OCI-LY3 (cell line): ENCODE results near the gene MTHFSD.
A peak's percentile ranks its signal among the peaks of the same experiment; 100 is the strongest.

Experiments
- H2AFZ ChIP-seq: fragments of 200-600, 300-600 bp; shearing (Covaris generic); 2 replicates; pipeline ENCODE4 v1.6.0; 2014; ENCODE audit warnings: antibody characterized with exemption, low read depth, low read length
- H3K27ac ChIP-seq: fragments of 200-600, 300-600 bp; sonication (generic); 2 replicates; pipeline ENCODE4 v1.5.1; 2014; ENCODE audit warnings: mild to moderate bottlenecking, low read length, moderate library complexity, mixed read lengths
- H3K27me3 ChIP-seq: fragments of 200-600, 300-600 bp; sonication (generic); 2 replicates; pipeline ENCODE4 v1.6.1; 2014; ENCODE audit warnings: low read depth, low read length, mixed read lengths
- H3K36me3 ChIP-seq: fragments of 200-600, 300-600 bp; sonication (generic); replicated peaks from 2 replicates; pipeline ENCODE3; 2014; ENCODE audit warnings: low read depth, low read length, mixed read lengths
- H3K4me1 ChIP-seq: fragments of 300-600, 200-600 bp; sonication (generic); 2 replicates; pipeline ENCODE4 v1.6.1; 2014; ENCODE audit warnings: low read length, mixed read lengths
- H3K4me2 ChIP-seq: fragments of 200-600, 300-600 bp; sonication (generic); 2 replicates; pipeline ENCODE4 v1.6.1; 2014; ENCODE audit warnings: low read length, mixed read lengths
- H3K4me3 ChIP-seq: fragments of 300-600, 200-600 bp; sonication (generic); 2 replicates; pipeline ENCODE4 v1.5.1; 2014; ENCODE audit warnings: antibody characterized with exemption, mild to moderate bottlenecking, low read length, moderate library complexity
- H3K79me2 ChIP-seq: fragments of 300-600, 200-600 bp; shearing (Covaris generic); 2 replicates; pipeline ENCODE4 v1.6.1; 2014; ENCODE audit warnings: mild to moderate bottlenecking, low read length, mixed read lengths
- H3K9ac ChIP-seq: fragments of 300-600, 200-600 bp; shearing (Covaris generic); 2 replicates; pipeline ENCODE4 v1.6.0; 2014; ENCODE audit warnings: mild to moderate bottlenecking, low read length, moderate library complexity
- H3K9me3 ChIP-seq: fragments of 200-600, 300-600 bp; shearing (Covaris generic); 2 replicates; pipeline ENCODE4 v1.6.1; 2014; ENCODE audit warnings: low read length, mixed read lengths; ENCODE audit not compliant: insufficient read depth
- H4K20me1 ChIP-seq: fragments of 200-600, 300-600 bp; sonication (generic); 2 replicates; pipeline ENCODE4 v1.6.1; 2016; ENCODE audit warnings: low read length, mixed read lengths; ENCODE audit not compliant: insufficient read depth
- CTCF ChIP-seq: fragments of 200-600, 300-600 bp; sonication (generic); IDR thresholded peaks from 2 replicates; pipeline ENCODE4 v1.5.1; 2014; ENCODE audit warnings: antibody characterized with exemption, low read length, low read depth
- EZH2phosphoT487 ChIP-seq: fragments of 200-600 bp; shearing (Covaris generic); IDR thresholded peaks from 2 replicates; pipeline ENCODE4 v1.6.1; 2018; ENCODE audit warnings: antibody characterized with exemption, mixed run types, low read depth

MTHFSD gene

DNA sequence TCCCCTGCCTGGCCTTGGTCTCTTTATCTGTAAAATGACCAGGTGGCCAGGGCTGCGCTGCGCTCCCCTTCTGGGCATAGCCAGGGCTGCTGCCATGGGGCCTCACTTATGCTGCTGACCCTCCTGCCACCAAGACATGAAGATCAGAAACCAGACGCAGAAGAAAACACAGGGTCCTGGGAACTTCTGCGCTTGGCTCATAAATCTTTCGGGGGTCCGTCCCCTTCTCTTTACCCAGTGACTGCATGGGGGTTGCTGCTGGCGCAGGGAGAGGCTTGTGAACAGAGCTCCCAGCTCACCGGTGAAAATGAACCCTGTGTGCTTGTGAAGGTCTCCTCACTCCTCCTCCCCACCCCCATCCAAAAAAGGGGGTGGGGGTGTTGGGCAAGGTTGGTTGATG, 17.6 kb upstream of the MTHFSD start:
- no peaks in the 10 kb centered on the region for H3K79me2 ChIP-seq

GRCh38 chr16:86572041-86572521, 17.0 kb upstream of the MTHFSD start:
- Histone ChIP-seq H3K4me2 (no peak overlapping the region), H3K9me3 (no peaks in the 10 kb centered on the region), H2AFZ (no peak overlapping the region), H3K27me3 (no peaks in the 10 kb centered on the region), H3K79me2 (no peaks in the 10 kb centered on the region), H3K9ac (no peak overlapping the region), H3K4me3 (no peak overlapping the region), H4K20me1 (no peaks in the 10 kb centered on the region), H3K36me3 (no peaks in the 10 kb centered on the region), H3K4me1 (no peaks in the 10 kb centered on the region), H3K27ac (no peak overlapping the region)
- TF ChIP-seq EZH2phosphoT487 (no peak), CTCF (no peak)

More for the DNA sequence above, 17.6 kb upstream of the MTHFSD start:
- no peaks in the 10 kb centered on the region for H4K20me1 ChIP-seq
- H3K27me3 ChIP-seq = no peaks in the 10 kb centered on the region
- H3K4me3 ChIP-seq = no peak overlapping the region
- no peaks in the 10 kb centered on the region for H3K36me3 ChIP-seq
- H3K27ac ChIP-seq = no peak overlapping the region
- TF ChIP-seq EZH2phosphoT487 (no peak), CTCF (no peak)
- no peaks in the 10 kb centered on the region for H3K9me3 ChIP-seq
- H2AFZ ChIP-seq = no peak overlapping the region
- no peak overlapping the region for H3K4me2 ChIP-seq
- H3K9ac ChIP-seq = no peak overlapping the region
- no peaks in the 10 kb centered on the region for H3K4me1 ChIP-seq

- Histone ChIP-seq H3K9me3 (no peaks in the 10 kb centered on the region), H3K9ac (no peak overlapping the region), H3K4me1 (no peaks in the 10 kb centered on the region), H3K27ac (no peak overlapping the region), H2AFZ (no peak overlapping the region), H3K4me3 (no peak overlapping the region), H4K20me1 (no peaks in the 10 kb centered on the region), H3K4me2 (no peak overlapping the region), H3K79me2 (no peaks in the 10 kb centered on the region), H3K36me3 (no peaks in the 10 kb centered on the region), H3K27me3 (no peaks in the 10 kb centered on the region)
- TF ChIP-seq EZH2phosphoT487 (no peak), CTCF (no peak)
These were observed 16.5 kb upstream of the MTHFSD start for GRCh38 chr16:86571530-86571915.

DNA sequence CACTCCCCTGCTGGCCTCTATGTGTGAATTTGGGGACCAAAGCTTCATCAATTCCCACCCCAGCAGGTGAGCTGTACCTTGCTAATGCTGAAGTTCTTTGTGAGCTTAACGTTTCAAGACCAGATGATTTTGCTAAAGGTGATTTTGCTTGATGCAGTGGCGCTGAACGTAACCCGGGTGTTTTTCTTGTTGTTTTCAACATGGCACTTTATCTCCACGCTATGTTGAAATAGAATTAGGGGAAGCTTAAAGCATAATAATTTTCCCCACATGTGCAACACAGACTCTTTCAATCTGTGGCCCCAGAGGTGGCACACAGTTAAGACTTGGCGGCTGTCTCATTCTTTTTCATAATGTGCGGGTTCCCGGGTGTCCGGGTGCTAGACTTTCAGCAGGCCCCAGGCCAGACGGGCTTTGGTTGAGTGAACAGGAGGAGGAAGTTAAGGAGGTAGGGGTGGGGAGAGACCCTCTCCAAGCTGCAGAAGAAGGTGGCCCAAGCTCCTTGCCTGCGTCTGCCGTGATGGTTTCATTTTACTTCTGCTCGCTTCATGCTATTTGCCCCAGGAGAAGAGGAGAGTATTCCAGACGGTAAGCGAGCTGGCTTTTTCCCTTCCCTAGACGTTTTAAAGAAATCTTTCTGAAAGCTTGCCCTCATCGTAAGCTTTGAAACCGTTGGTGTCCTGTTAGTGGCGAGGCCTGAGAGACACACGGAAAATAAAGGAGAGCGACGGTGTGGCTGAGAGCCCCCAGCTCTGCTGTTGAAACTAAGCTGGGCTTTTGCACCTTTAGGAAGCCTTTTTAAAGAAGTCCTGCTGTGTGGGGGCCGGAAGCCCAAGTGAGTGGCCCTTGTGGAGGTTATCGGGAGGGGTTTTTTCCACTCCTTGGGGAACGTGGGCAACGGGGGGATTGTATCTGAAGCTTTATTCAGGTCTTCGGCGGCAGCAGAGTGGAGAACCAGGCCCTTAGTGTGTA, 15.8 kb upstream of the MTHFSD start:
- no peak overlapping the region for H3K9ac ChIP-seq
- H3K4me2 ChIP-seq = no peak overlapping the region
- no peaks in the 10 kb centered on the region for H4K20me1 ChIP-seq
- H3K27ac ChIP-seq = no peak overlapping the region
- no peaks in the 10 kb centered on the region for H3K4me1 ChIP-seq
- no peaks in the 10 kb centered on the region for H3K27me3 ChIP-seq
- no peaks in the 10 kb centered on the region for H3K9me3 ChIP-seq
- no peaks in the 10 kb centered on the region for H3K36me3 ChIP-seq
- H3K79me2 ChIP-seq = no peaks in the 10 kb centered on the region
- no peak overlapping the region for H3K4me3 ChIP-seq
- H2AFZ ChIP-seq = peak overlapping the region; percentile 39; the same call in 1 of the 2 replicates
- no peak for TF ChIP-seq EZH2phosphoT487
- no peak for TF ChIP-seq CTCF
